NK-92 treated with Interleukin-12 subunit alpha and Interleukin-12 subunit beta, amount 100 ng/mL, for 24 hours (cell line): Measurements from ENCODE around the gene TLX3.
"Not testable (repeated sequence)": the region's sequence is repeated elsewhere in the genome, so short reads cannot be mapped to it uniquely, and the experiment has no call there.

Source experiments
- DNase-seq: peaks from one replicate; lab custom pipeline; 2025; lab: John Stamatoyannopoulos, UW

Gene TLX3

DNA sequence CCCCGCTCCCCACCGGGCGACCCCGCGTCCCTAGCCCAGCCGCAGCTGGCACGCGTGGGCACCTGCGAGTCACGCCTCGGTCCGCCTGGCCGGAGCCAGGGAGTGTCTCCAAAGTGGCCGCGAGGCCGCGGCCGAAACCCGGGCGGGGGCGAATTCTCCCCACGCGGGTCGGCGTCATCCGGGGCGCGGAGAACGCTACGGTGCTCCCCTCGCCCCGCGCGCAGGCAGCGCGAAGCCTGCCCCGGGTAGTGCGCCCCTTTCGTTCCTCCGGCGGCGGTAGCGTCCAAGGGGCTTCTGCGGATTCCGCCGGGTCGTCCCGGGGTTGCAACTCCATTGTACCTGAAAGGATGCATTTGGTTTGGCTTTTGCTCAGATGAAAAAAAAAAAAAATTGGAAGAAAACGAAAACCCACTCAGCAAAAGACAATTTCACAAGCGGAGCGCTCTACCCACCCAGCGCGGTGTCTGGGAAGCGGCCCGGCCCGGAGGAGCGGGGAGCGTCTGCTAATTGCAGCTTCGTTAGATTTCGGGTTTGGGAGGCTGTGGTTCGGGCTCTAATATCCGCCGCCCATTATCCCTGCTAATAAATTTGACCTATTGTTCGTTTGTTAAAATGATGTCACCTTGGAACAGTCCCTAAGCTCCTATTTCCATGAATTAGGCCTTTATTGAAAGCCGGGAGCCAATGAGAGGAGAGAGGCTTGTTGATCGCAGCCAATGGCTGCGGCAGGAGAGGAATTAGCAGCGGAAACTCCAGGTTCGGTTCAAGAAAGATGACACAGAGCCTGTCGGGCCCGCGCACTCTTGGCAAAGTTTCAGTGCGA is at the start of gene TLX3:
TSS of gene TLX3 (plus strand) at position 796 of the 823 bp plus-strand sequence. CDS start 118 bp downstream, outside the sequence.
- no peak for DNase-seq

DNA sequence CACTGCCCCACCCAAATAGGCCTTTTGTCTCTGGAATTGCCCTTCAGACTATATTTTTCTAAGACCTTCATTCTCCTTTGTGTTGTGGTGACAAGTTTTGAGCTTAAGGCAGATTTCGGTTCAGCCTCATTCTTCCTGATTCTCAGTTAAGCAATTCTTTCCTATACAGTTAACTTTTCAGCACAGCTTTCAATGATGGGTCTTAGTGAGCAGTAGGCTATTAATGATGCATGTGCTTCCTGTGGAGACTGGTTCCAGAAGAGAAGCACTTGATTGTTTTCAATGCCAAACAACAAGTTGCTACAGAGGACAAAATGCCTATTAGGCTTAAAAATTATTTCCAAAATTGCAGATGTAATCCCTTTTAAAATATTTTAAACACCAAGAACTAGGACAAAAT is 47.7 kb upstream of the TLX3 start:
- no peak for DNase-seq

DNA sequence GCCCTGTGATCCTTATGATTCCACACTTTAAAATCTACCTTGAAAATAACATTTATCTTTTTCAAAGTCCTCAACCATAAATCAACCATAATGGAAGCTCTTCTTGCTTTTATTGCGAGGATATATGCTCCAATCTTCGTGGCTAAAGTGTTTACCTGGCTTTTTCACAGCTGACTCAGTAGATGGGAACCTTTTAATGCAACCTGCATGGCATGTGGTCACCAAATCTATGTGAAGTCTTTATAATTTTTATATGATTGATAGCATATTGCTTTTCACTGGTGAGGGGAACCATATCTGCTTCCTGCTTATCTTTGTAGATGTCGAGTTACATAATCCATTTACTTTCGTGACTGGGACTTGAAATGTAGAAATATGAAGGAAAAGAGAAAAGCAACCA is 47.1 kb upstream of the TLX3 start:
- no peak for DNase-seq

DNA sequence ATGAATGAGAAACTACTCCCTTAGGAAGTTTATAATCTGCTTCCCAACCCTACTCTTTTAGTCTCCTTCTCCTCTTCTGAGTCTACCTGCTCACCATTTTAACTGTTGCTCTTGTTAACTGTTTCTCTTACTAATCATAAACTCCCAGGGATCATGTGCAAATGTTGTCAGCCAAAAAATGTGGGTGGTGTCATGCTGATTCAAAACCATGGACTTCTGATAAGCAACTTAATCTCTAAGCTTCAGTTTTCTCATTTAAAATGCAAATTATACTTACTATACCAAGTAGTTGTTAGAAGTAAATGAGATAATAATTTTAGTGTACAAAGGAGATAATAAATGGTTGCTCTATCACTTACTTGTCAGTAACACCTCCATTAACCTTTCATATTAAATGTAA is 45.9 kb upstream of the TLX3 start:
- no peak for DNase-seq

DNA sequence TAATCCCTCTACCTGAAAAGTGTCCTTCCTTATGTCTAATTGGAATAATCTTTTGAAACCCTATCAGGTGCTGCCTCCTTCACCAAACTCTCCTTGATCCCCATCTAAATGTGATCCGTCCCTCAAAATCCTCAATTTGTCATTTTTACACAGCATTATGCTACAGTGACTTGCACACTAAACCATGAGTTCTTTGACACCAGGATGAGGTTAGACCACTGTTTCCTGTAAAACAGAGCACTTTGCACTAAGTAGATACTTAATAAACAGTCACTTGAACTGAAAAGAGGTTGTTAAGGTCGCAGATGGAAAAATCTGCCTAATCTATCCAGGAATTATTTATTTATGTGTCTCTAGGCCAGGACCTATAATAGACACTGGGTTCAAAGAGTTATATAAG is 44.2 kb upstream of the TLX3 start:
- no peak for DNase-seq

DNA sequence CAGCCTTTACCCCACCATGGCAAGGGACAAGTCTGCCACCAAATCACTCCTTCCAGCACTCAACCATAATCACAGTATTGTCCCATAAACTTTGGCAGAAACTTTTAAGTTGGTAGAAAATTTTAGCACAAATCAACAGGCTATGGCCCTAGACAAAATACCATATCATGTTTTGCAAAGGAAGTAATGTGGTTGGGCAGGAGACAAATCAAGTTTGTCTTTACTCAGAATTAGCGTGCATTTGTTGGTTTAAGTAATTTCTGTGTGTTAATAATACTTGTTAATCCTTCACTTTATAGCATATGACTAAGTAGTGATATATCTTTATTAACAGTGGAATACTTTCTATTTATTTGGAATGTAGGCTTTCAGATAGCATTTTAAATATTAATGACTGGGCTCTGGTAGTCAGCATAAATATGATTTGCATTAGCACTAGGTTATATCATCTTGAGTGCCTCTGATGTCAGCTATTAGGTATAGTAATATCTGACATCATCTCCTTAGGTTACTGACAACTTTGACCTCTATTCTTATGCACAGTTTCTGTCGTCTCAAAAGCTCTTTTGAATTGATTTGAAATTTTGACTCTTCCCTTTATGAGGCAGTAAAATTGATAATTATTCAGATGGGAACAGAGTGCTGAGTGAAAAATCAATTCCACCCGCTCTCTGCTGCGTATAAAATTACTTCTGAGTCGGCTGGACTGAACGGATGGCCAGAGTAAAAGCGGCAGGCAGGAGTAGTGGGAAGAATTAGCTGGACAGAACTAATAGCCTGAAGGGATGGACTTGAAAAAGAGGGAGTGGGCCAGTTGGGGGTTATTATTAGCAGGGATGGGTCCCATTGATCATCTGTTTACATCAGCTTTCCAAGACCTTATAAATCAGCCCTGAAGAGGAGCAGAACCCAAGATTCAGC is 40.1 kb upstream of the TLX3 start:
- no peak for DNase-seq

DNA sequence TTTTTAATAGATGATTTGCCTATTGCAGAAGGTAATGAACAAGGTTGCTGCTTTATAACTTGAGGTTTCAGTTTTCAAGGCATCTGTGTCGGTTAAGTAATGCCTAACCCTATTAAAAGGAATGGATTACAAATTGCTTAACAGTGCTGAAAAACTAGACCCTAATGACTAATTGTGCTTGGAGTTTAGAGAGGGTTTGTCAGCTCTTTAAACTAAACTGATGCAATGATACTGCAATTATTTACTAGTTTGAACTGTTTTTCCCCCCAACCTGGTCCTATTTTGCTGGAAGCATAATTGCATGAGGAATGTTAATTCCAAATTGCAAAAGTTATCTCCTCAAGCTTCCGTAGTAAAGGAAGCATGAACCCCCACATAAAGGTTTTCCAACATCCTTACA is 39.3 kb upstream of the TLX3 start:
- no peak for DNase-seq

DNA sequence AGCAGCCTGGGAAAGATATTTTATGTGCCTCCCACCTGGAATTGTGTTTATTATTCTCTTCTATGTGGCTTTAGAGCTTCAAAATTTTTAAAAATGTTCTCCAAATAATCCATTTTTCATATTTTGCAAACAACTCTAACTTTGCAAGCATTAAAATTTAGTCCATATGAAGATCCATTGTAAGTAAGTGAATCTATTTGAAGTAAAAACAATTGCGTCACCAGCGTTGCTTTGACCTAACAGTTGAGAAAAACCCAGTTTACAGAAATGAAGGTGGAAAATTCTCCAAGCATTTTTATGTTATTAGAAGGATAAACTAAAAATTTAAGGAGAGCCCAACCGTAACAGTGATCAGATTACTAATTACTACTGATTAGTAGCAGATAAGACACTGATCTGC is 38.9 kb upstream of the TLX3 start:
- DNase-seq = no peak

DNA sequence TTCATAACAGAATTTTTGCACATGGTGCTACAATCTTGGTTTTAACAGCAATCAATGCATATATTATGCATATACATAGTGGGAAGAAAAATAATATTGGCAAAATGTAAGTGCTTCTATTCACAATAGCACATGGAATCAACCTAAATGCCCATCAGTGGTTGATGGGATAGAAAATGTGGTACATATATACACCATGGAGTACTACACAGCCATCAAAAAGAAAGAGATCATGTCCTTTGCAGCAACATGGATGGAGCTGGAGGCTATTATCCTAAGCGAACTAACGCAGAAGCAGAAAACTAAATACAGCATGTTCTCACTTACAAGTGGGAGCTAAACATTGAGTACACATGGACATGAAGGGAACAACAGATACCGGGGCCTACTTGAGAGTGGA is 37.2 kb upstream of the TLX3 start:
- no peak for DNase-seq

DNA sequence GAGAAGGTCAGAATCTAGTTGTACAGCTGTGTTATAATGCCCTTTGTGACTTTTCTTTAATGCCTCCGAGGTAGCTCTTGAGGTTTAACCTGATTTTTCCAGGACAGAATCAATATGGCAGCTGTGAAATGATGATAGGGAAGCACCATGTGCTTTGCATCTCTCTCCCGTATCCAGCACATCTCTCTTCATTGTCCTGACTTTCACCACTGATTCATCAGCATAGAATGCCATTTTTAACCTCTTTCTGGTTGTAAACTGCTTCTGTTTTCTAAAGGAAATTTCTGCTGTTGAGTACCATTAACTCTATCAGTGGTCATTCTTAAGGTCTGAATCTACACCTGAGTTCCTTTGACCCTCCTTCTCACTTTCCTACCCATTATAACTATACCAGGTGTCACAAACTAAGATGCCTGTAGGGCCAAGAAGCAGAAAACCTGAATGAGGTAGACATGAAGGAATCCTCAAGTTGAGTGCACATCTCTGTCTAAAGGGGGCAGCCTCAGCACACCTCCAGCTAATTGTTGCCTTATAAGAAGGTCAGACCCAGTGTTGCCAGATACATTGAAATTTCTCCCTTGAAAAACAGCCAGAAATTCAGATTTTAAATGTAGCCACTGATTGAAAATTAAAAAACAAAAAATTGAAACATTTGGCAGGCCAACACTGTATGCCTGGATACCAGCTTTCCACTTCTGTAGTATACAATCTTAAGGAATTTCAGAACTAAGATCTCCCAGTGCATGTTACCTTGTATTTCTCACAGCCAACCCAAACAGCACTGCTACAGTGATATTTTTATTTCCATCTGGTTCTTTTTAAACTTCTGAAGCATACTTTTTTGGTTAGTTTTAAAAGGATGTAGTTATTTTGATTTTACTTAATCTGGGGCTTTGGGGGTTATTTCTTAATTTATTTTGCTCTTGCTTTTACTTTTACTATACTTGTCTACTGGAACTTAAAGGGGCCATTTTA is 35.8 kb upstream of the TLX3 start:
- DNase-seq = no peak

DNA sequence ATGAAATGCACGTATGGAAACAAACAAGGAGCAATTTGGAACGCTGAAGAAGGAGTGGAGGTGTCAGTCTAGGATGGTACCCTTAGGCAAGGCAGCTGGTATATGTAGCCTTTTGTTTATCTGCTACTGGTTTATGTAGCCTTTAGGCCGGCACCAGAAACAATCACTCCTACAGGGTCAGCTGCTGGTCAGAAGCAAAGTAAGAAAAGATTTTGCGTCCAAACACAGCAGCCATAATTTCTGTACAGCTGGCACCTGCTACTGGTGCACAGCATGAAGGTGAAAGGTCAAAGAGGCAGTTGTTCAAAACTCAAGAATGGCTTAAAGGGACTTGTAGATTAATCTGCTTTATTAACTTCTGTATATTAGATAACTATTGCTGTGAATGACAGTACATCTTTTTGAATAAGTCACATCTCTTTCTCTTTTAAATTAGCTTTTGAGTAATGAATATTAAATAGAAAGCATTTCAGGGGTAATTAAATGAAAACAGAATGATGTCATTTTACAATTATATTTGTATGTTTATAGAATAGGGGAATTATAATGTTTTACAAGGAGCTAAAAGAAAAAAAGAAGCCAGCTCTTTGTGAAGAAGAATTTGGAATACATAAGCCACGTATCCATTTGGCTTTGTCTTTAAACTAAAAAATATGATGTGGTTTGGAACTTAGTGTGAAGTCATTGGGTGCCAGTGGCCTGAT is 33.1 kb upstream of the TLX3 start:
- DNase-seq = no peak

DNA sequence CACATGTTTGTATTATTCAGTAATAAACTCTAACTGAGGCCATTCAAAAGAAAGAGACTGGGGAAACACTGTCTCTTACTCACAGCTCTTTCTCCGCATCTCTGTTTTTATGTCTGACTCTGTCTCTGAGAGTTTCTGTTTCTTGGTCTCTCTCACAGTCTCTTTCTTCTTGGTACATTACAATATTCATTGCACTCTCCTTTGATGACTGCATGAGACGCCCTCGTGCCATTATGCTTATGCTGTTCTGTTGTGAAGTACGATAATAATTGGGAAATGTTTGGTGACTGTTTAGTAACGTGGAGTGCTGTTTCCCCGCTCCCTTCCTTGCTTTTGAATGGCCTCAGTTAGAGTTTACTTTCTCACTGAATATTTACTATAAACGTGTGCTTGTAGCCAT is 25.3 kb upstream of the TLX3 start:
- no peak for DNase-seq

DNA sequence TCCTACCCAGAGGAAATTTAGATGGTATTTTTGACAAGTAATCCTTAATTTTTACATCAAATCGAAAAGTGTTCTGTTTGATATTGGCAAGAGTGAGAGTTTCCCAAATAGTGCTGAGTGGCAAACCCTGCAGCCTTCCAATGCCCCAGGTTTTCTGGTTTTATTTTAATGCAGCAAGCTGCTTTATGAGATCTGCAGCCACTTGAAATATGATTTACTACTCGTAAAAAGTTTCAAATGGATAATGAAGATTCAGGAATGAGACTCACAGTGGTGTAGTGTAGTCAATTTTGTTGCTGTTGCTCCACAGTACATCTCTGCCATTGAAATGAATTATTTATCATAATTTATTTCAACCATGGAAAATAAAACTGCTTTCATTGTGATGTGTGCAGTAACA is 23.6 kb upstream of the TLX3 start:
- no peak for DNase-seq

DNA sequence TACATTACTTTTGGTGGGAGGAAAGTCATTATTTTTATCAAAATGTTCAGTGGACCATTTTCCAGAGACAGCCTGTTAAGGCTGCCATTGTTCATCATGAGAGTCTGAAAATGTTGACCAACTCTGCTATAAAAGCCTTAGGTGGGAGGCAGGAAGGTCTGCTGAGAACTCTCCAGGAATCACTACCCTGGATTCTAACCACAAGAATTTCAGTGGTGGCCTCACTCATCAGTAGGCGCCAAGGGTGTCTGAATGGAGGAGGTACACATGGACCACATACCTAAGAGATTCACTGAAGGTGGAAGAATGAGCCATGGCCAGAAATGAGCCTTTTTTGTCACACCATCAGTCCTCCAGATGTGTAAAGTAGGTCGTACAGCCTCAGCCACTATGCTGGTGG is 21.0 kb upstream of the TLX3 start:
- DNase-seq = no peak

DNA sequence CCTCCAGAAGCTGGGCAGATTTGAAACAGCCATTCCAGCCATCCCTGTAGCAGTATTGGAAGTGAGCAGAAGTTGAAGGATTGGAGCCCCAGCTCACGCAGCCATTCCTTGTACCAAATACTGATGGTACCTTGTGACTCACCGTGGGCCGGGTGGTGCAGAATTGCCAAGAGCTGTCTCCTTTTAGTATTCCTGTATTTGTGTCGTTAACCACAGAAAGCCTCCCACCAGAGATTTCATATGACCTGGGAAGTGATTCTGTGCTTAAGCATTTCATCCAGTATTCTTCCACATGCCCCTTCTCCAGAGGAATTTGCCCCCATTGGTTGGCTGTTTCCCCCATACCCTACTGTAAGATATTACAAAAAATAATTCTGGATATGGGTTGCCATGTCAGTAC is 17.7 kb upstream of the TLX3 start:
- no peak for DNase-seq

DNA sequence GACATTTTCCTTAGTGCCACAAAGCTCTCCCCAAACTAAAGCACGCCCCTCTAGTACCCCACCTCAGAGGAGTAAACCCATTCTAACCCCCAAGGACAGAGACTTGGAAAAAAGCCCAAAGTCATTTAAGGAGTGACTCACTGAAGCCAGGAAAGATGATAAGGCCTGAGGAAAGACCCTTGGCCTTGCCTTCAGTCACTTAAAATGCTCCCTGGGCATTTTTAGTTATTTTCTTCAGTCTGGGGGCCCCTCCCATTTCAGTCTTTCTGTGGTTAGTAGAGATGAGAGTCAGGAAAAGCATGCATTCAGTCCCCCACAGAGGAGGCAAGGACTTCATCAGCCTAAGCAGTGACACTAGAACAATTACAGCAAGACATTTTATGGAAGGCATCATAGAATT is 13.7 kb upstream of the TLX3 start:
- DNase-seq = no peak

DNA sequence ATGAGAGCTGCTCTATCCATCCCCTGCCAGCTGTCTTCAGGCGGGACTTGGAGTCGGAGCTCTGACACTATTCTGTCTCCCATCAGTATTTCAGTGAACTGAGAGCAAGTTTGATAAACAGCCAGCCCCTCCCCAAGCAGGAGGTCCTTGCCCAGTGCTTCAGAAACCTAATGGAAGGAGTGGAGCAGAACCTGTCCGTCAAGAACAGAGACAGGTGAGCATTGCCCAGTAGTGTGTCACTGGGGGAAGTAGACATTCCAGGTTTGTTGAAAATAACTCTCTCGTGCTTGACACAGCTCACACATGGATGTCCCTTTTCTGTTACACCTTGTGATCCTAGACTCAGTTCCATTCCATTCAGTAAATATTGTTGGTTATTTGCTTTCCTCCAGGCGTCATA is 13.2 kb upstream of the TLX3 start:
- DNase-seq = no peak

DNA sequence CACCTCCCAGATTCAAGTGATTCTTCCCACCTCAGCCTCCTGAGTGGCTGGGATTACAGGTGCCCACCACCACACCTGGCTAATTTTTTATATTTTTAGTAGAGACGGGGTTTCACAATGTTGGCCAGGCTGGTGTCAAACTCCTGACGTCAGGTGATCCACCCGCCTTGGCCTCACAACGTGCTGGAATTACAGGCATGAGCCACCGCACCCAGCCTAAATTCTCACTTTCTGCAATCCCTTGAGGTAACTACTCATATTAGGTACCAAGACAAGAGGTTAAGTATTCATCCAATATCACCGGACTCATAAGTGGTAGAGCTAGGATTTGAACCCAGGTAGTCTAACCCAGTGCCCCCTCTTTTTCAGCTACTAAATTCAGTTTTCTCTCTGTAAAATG is 11.1 kb upstream of the TLX3 start:
- not testable (repeated sequence) for DNase-seq

DNA sequence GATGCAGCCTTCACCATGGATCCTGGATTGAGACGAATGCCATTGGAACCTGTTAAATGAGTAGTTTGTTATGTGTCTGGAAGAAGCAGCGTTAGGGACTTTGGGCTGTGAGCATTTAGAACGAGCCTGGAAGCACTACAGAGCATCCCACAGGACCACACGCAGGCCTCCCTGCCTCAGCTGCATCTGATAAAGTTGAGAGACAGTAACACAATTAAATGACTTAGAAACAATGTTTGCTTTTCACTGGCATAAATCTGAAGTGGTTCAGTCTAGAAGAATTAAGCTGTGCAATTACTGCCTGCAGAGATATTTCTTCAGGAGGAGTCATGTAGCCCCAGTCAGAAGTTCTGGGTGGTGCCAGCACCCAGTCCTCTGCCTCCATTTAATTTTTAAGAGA is 9.8 kb upstream of the TLX3 start:
- DNase-seq = no peak

DNA sequence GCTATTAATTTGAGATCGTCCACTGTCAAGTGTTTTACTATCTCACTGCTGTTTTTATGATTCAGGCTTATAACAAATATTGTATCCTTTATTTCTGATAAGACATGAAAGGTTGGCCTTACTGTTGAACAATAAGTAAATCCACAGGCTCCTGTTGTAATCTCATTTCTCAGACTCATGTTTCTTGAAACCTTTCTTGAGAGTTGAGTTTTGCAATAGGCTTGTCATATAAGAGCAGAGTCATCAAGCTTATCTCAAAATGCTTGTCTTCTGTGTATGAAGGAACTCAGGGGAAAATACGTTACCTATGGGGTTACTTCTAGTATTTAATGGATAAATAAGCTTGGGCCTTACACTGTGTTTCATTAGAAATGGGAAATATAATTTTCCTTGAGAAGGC is 9.2 kb upstream of the TLX3 start:
- DNase-seq = no peak

DNA sequence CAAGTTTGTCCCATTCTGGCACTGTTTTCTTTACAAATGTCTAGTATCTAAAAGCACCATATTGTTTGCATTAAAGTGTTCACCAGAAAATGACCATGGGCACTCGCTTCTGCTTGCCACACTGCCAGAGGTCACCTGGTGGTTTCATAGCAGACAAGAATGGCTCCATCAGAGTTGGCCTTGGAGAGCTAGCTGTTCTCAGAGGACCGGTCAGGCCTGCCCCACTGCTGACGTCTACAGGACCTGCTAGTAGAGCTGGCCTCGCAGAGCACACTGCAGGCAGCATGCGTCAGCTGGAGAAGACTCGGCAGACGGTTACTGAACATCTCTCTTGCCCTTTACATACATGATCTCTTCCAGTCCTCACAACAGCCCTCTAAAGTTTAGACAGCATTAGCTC is 8.7 kb upstream of the TLX3 start:
- DNase-seq = no peak
